Gastroesophageal sphincter (tissue), 4 donors: ENCODE data around the gene KBTBD4. TPM values are rescaled to one million over a fixed set of nuclear protein-coding genes. Genes with fewer than 3 reads are reported as not detected.

Experiments
- ATAC-seq: fragments of 150-250 bp; one replicate; pipeline ENCODE4 v1.9.1; 2016; ENCODE audit warnings: mild to moderate bottlenecking, moderate library complexity
- H3K27ac ChIP-seq, 4 donors: fragments of 200-600 bp; sonication (generic) in 3 of 4; 1 replicate in 3 of 4; 2 replicates in 1 of 4; pipeline ENCODE4 v1.5.1; 2016 to 2019
- H3K27me3 ChIP-seq: fragments of 200-600 bp; sonication (generic); one replicate; pipeline ENCODE4 v1.5.1; 2019
- H3K36me3 ChIP-seq, 2 donors: fragments of 200-600 bp; sonication (generic); one replicate each; pipeline ENCODE4 v1.5.1; 2019; ENCODE audit warnings: control low read depth in 1 of 2
- H3K4me1 ChIP-seq, 3 donors: fragments of 200-600 bp; sonication (generic); 1 replicate in 2 of 3; 2 replicates in 1 of 3; pipeline ENCODE4 v1.5.1; 2016 to 2019; ENCODE audit warnings: control low read depth in 2 of 3
- H3K4me3 ChIP-seq, 2 donors: fragments of 200-600 bp; sonication (generic); one replicate each; pipeline ENCODE4 v1.5.1; 2019; ENCODE audit warnings: mild to moderate bottlenecking in 1 of 2, moderate library complexity in 1 of 2
- H3K9me3 ChIP-seq, 3 donors: fragments of 200-600 bp; sonication (generic); one replicate each; pipeline ENCODE4 v1.5.1; 2017 to 2019; ENCODE audit warnings: control low read depth in 2 of 3
- EP300 ChIP-seq: sonication (generic); formaldehyde crosslinking; IDR thresholded peaks from one replicate; pipeline ENCODE4 v1.6.1; 2017; ENCODE audit warnings: antibody characterized with exemption, mild to moderate bottlenecking
- POLR2A ChIP-seq, 2 donors: fragments of 450-650 bp; IDR thresholded peaks; one replicate each; pipeline ENCODE4 v1.6.1; 2017; ENCODE audit warnings: antibody characterized with exemption in 2 of 2, mild to moderate bottlenecking in 2 of 2, moderate library complexity in 1 of 2
- POLR2AphosphoS5 ChIP-seq: sonication (generic); formaldehyde crosslinking; IDR thresholded peaks from one replicate; pipeline ENCODE4 v1.6.1; 2017; ENCODE audit warnings: antibody characterized with exemption
- WGBS, 2 donors: methylation state at CpG; one replicate each; pipeline ENCODE4 v1.1.5; 2018; ENCODE audit warnings: low coverage in 1 of 2; 5-methylcytosine and 5-hydroxymethylcytosine counted together
- total RNA-seq, 4 donors: library from RNA; depleted of rRNA; stranded (reverse); fragments of >200 nt; gene quantifications; one replicate each; pipeline ENCODE4 v1.1.0, GENCODE V29; 2016
- TF ChIP-seq, protein P1 (sequence below), 4 experiments: fragments of 200-600 bp in 2 of 4; fragments of 450-650 bp in 2 of 4; sonication (generic) in 1 of 4; IDR thresholded peaks; one replicate each; pipeline ENCODE4 v1.5.1; 2017 to 2019; ENCODE audit warnings: antibody characterized with exemption in 4 of 4, mild to moderate bottlenecking in 2 of 4, moderate library complexity in 2 of 4

The KBTBD4 gene
- total RNA-seq = 10 to 100 TPM; 23.3 to 36.1 (median 27.0) TPM

DNA sequence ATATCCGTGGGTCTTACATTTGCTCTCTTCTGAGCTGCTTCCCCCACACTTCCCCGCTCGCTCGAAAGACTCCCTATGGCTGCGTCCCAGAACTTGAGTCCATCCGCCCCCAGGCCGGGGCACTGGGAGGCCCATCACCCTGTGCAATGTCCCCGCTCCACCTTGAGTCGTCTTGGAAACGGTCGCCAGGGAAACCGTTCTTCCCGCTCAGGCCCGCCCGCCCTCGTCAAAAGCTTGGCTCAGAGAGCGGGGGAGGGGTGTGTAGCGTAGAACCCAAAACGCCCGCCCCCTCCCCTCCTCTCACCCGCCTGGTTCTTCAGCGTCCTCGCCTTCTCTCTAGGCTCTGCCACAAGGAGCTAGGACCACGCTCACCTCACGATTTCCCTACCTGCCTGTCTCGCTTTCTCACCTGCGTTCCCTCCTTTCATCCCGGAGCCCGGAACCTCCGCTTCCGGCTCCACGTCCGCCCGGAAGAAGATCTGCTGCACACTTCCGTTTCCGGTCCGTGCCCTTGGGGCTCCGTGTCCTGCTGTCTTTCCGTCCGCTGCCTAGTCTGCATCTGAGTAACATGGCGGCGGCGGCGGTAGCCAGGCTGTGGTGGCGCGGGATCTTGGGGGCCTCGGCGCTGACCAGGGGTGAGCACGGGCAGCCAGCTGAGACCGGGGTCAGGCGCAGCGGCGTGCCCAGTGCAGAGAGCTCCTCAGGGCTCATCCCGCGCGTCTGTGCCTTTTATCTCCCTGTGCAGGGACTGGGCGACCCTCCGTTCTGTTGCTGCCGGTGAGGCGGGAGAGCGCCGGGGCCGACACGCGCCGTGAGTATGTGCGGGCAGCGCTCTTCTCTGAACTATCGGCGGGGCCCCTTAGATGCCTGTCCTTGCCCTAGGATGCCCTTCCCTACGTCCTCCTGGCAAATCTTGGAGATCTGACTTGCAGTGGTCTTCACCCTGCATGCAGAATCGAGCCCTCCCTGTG lies at the start of gene KBTBD4, which contains the start of gene NDUFS3:
Gene KBTBD4 (minus strand): TSS at position 447 of the 971 bp plus-strand sequence. CDS start 19 bp downstream, at position 428.
Gene NDUFS3 (plus strand): TSS at position 551 of the 971 bp plus-strand sequence. CDS start 18 bp downstream, at position 569.
- peak; percentile 94 for ATAC-seq
- Histone ChIP-seq H3K36me3 (peaks cover 0 to 72% of the 10 kb centered on the region in 2 donors), H3K4me1 (peaks cover 5 to 38% (median 17%) of the 10 kb centered on the region in 3 donors)

DNA sequence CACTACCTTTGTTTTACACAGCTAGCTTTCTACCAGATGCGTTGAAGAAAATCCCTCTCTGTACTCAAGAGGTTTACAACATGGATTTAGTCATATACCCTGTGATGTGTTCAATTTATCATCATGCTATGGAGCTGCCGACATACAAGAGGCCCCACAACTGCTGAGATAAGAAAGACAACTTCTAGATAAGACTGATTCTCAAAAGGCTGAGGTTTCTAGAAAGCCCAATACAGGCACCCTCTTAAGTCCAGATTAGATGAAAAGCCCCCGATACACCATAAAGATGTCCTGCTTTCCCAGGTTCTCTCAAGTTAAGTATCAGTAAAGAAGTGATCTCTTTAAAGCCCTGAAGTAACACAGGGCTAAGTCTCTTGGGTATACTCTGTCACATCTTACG lies 49.3 kb upstream of the KBTBD4 start:
- WGBS, 2 donors = 76 to 93% methylated on average over 4 of the region's 4 CpGs
- H3K27me3 ChIP-seq = no peaks in the 10 kb centered on the region

More for the DNA sequence above, at the start of gene KBTBD4, which contains the start of gene NDUFS3:
- Histone ChIP-seq H3K27me3 (no peaks in the 10 kb centered on the region), H3K4me3 (peak within 1 kb of the TSS; percentile 54 to 93), H3K27ac (peak within 1 kb of the TSS; percentile 19 to 90 (median 89)), H3K9me3 (no peaks in the 10 kb centered on the region)
- 0% methylated on average over 5 to 17 of the region's 72 CpGs for WGBS, 2 donors
- peak; percentile 24 to 49 for TF ChIP-seq POLR2A (IDR thresholded peaks at IDR 0.05)
- peak; percentile 88 for TF ChIP-seq POLR2AphosphoS5
- TF ChIP-seq, protein P1, sequence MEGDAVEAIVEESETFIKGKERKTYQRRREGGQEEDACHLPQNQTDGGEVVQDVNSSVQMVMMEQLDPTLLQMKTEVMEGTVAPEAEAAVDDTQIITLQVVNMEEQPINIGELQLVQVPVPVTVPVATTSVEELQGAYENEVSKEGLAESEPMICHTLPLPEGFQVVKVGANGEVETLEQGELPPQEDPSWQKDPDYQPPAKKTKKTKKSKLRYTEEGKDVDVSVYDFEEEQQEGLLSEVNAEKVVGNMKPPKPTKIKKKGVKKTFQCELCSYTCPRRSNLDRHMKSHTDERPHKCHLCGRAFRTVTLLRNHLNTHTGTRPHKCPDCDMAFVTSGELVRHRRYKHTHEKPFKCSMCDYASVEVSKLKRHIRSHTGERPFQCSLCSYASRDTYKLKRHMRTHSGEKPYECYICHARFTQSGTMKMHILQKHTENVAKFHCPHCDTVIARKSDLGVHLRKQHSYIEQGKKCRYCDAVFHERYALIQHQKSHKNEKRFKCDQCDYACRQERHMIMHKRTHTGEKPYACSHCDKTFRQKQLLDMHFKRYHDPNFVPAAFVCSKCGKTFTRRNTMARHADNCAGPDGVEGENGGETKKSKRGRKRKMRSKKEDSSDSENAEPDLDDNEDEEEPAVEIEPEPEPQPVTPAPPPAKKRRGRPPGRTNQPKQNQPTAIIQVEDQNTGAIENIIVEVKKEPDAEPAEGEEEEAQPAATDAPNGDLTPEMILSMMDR (IDR thresholded peaks at IDR 0.05) = peak in 1 of 4 experiments; percentile 17
- TF ChIP-seq EP300 = no peak

DNA sequence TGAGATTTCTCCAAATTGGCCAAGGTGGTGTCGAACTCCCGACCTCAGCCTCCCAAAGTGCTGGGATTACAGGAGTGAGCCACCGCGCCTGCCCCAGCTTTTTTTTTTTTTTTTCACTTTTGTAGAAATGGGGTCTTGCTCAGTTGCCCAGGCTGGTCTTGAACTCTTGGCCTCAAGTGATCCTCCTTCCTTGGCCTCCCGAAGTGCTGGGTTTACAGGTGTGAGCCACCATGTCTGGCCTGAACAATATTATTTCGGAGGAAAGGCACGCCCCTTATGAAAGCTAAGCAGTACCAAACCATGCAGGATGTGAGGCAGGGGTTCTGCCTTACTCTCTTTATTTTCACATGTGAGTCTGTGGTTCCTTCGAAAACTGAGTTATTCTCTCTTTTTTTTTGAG lies 47.5 kb upstream of the KBTBD4 start:
- H3K36me3 ChIP-seq = peaks cover 0 to 100% of the 10 kb centered on the region in 2 donors
- TF ChIP-seq, protein P1 (IDR thresholded peaks at IDR 0.05) = no peak
- TF ChIP-seq POLR2A (IDR thresholded peaks at IDR 0.05) (no peak), POLR2AphosphoS5 (no peak), EP300 (no peak)
- no peak for ATAC-seq
- H3K4me3 ChIP-seq = no peak overlapping the region
- no peaks in the 10 kb centered on the region for H3K4me1 ChIP-seq
- 88 to 100% methylated on average over 1 to 4 of the region's 8 CpGs for WGBS, 2 donors
- no peak overlapping the region for H3K27ac ChIP-seq
- no peaks in the 10 kb centered on the region for H3K9me3 ChIP-seq
- H3K27me3 ChIP-seq = no peaks in the 10 kb centered on the region

More for the DNA sequence above, 49.3 kb upstream of the KBTBD4 start:
- no peak overlapping the region for H3K4me3 ChIP-seq
- H3K4me1 ChIP-seq = no peaks in the 10 kb centered on the region
- no peaks in the 10 kb centered on the region for H3K9me3 ChIP-seq
- H3K36me3 ChIP-seq = peaks cover 0 to 100% of the 10 kb centered on the region in 2 donors
- TF ChIP-seq POLR2AphosphoS5 = no peak
- TF ChIP-seq, protein P1 (IDR thresholded peaks at IDR 0.05) = no peak
- TF ChIP-seq EP300 = no peak
- no peak for TF ChIP-seq POLR2A (IDR thresholded peaks at IDR 0.05)
- no peak for ATAC-seq
- H3K27ac ChIP-seq = no peak overlapping the region

DNA sequence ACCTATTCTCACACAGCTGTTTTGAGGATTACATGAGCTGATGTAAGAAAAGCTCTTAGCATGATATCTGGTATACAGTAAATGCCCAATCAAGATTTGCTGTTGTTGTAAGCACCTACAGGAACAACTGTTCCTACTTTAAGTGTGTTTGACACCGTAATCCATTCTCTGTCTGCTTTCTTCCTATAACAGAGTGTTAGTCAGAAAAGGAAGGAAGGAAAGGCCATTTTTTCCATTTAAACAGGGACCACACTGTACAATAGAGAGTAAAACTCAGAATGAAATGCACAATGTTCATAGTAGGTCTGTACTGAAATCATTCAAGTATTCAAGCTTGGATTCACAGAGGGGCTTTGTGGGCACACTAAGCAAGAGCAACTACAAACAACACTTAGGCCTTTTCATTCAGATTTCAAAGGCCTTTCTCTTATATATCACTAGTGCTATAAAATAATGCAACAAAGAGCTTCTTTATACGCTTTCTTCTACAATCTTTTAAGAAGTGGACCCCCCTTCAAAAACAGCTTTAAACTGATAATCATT lies 42.1 kb upstream of the KBTBD4 start:
- Histone ChIP-seq H3K4me3 (no peak overlapping the region), H3K4me1 (peaks cover 2 to 11% (median 5%) of the 10 kb centered on the region in 3 donors), H3K27me3 (no peaks in the 10 kb centered on the region), H3K9me3 (no peaks in the 10 kb centered on the region), H3K27ac (no peak overlapping the region), H3K36me3 (peaks cover 0 to 82% of the 10 kb centered on the region in 2 donors)
- no peak for TF ChIP-seq EP300
- TF ChIP-seq POLR2A (IDR thresholded peaks at IDR 0.05) = no peak
- TF ChIP-seq, protein P1 (IDR thresholded peaks at IDR 0.05) = no peak
- no peak for TF ChIP-seq POLR2AphosphoS5
- ATAC-seq = no peak
- 73 to 86% methylated on average over 1 to 2 of the region's 2 CpGs for WGBS, 2 donors
